GM18867 (cell line): ENCODE results near the gene FTCDNL1.

Experiments used
- ATAC-seq: cut with Tn5 transposase; IDR thresholded peaks from one replicate; pipeline ENCODE4 v1.9.1; 2021; ENCODE audit warnings: mild to moderate bottlenecking, moderate library complexity; ENCODE audit not compliant: unreplicated experiment

FTCDNL1 gene

DNA sequence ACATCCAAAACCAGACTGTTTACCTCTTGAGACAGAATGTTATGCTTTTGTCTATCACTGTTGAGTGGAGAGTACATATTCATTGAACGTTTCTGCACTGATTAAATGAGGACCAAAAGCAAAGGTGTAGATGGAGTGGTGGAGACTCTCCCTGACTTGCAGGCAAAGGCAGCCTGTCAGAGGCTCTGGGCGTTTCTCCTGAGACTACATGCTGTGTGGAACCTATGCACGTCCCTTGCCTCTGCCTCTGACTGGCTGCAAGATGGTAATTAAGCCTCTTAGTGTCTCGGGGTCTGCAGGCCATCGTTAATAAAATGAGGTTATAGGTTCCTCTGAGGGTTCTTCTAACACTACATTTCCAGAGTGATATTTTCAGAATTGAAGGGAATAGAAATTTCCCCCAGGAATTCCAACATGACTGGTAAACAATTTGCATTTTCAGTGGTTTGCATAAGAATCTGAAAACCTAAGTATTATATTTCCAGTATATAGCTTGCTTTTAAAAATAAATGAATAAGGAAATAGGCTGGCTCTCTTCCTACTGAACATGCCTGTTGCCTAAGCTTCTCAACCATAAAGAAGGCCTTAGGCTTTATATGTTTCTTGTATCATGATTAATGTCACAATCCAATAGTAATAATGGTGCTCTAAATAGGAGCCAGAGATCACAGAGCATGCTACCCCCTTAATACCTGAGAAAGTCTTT lies 107.4 kb downstream of the FTCDNL1 start:
- no peak for ATAC-seq

DNA sequence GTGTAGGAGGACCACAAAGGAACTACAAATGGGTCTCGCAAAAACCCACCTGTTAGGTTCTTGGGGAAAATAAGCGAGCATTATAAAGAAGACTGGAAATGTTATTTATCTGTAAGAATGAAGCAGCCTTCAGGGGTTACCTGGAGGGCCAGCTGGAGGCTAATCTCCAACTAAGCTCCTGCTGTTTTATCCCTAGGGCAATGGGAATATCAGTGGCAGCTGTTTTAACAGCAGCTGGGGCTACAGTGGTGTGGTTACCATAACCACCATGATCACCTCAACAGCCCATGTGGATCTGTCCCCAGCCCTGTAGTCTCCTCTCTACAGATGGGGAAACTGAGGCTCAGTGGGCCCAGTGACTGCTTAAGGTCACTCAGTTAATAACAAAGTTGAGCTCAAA lies 108.1 kb downstream of the FTCDNL1 start:
- ATAC-seq = no peak

DNA sequence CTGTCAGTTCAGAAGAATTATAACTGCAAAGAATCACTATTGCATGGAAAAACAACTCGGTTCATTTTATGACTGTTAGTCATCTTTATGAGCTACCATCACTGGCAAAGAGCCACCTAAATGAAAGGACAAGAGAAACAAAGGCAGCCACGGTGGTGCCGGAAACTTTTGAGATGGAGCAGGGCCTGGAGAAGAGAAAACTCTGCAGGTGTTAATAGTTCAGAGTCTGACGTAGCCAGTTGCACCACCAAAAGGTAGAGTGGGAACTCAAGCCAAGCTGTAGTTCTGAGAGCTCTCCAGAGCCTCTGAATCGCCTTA lies 110.9 kb downstream of the FTCDNL1 start:
- peak; percentile 23 for ATAC-seq

DNA sequence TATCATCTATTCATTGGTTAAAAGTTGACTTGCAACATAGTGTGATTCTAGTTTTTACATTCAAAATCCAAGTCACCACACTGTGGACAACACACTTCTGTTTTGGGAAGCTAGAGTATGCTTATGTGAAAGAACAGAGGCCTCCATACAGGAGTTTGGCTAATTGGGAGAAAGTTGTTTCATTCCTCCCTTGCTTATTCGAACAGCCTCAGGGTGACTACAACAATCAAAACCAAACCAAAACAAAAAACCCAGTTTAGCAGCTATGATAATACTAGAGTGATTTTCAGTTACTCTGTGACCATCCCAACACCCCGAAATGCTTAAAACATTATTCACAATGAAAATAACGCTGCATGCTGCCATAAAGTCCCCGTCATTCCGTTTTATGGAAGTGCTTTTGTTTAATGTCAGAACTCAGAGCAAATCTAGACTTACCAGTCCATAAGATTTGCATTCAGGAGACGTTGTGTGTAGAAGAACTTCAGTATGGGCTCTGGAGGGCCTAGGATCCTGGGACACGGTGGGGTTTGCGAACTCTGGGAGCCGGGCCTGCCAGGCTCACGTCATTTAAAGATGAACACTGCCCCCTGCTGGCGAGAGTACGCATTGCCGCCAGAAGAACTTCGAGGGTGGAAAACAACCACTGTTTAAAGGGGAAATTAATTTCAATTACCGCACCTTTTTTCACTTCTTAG lies 111.4 kb downstream of the FTCDNL1 start:
- ATAC-seq = peak; percentile 74

DNA sequence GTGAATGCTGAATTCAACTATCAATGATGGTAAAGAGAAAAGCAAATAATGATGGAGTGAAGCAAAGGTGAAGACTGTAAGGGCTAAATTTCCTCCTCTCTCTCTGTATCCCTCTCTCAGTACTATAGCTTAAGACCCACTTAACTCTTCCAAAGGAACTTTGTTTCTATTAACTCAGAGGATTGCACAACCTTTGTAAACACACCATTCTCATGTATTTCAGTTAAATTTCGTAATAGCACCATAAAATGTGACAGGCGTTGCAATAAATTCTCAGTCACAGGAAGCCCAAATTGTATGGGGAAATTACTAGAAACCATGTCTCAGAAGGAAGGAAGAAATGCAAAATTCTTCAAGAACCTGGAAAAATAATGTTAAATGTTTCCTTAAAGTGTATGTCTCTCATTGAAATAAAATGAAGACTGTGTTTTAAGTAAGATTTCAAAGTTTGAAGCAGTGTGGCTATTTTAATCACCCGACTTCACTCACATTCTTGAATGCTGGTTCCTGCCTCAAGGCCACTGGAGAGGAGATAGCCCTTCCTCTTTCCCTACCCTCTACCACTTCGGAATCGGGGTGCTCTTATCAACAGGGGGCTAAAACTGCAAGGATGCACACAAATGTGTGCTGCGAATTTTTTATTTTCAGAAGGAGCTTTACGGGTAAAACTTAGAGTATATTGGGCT lies 112.1 kb downstream of the FTCDNL1 start:
- ATAC-seq = no peak

DNA sequence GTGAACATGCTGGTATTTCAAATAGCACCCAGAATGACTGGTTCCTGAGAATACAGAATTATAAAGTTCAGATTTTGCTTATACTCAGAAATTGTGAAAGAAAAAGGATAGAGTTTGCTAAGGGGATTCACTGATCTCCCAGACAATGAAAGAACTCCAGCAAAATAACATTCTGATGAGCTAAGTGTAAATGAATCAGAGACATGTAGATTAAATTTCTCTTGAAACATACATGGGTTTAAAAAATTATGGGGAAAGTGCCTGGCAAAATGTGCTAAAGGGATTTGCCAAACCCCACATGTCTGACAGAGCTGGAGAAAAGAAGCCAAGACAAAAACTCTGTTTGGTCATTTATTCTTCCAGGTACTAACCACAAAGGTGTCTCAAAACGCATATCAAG lies 116.3 kb downstream of the FTCDNL1 start:
- ATAC-seq = no peak

DNA sequence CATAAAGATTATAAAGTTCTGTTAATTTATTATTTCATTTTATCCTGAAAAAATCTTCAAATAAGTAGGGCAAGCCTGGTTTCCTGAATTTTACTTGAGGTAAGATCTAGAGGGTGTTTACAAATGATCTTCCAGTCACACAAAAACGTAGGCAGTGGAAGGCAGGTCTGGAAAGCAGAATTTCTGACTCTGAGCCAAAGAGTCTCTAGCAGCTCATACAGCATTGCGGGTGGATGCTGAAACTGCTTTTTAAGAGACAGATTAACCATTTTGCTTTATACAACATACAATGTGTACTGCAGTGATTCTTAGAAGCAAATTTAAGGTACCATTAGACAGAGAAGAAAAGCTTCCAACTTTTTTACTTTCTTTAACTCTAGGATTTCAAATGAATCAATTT lies 117.0 kb downstream of the FTCDNL1 start:
- no peak for ATAC-seq

DNA sequence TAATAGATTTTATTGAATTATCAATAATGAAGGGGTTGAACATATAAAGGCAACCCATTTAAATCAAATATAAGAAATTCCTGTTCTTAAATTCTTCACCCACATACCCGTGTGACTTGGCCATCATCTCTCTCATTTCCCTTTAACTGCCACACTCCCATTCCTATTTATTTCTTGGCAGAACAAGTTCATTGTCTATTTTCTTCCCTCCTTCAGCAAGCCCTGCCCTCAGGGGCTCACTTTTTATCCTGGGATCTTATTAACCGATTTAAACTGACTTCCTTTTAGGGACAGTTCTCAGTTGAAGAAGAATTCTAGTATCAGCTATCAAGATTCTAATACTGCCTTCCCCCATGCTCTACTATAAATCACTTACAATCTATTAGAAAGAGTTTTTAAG lies 123.2 kb downstream of the FTCDNL1 start:
- ATAC-seq = no peak

DNA sequence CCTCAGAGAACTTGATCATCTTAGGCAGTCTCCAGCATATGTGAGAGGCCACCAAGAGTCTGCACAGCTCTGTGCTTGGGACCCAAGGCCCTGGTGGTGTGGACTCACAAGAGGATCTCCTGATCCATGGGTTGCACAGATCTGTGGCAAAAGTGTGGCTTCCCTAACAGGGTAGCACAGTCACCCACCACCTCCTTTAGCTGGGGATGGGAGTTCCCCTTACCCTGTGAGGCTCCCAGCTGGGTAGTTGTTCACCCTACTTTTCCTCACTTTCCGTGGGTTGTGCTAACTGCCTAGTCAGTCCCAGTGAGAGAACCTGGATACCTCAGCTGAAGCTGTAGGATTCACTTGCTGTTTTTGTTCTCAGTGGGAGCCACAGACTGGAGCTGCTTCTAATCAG lies 123.7 kb downstream of the FTCDNL1 start:
- ATAC-seq = no peak

DNA sequence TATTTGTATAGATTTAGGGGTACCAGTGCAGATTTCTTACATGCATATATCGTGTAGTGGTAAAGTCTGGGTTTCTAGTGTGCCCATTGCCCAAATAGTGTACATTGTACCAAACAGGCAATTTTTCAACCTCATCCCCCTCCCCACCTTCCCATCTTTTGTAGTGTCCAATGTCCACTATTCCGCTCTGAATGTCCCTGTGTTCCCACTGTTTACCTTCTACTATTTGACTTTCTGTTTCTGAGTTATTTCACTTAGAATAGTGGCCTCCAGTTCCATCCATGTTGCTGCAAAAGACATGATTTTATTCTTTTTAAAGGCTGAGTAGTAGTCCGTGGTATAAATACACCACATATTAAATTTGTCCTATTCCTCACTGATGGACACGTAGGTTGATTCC lies 132.9 kb downstream of the FTCDNL1 start:
- no peak for ATAC-seq

DNA sequence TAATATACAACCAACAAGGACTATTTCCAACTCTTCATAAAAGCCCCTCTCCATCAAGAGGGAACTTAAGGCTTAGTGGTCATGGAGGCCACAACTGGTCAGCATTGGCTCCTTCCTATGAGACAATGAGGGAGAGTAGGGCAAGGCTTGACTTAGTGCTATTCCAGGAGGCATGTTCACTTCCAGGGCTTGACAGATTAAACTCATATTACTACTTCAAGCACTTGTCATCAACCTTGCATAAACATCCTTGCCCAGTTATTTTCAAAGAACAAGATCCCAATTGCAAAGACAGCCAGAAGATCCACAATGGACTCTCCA lies 133.4 kb downstream of the FTCDNL1 start:
- ATAC-seq = no peak

DNA sequence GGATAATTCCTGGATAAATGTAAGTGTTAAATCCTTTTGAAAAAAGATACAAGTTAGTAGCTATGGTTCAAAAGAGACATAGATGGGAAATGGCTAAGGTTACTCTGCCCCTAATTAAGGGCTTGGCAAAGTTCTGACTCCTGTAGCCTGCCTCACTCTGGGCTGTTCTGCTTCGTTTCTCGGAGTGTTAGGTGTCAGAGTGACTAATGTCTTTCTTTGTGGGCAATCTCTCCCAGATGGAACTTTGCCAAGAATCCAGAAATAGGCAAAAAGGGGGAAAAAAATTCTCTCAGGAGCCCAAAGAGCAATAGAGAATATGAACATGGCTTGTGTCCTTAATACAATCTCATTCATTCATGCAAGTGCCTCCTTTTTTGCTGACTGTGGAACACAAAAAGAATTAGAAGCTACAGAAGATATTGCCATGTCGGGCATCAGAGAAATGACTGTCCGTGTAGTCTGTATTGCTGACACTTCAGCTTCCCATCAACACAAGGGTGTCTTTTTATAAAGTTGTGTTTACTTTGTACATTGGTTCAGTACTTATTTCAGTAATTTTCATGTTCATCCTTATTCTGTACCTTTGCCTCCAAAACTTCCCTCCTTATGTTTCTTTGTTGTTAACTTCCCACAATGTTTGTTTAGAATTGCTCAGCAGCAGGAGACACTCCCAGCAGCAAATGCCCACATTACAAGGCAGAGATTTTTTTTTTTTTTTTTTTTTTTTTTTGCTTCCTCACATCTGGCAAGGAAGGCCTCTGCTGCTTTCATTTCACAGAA lies 134.0 kb downstream of the FTCDNL1 start:
- no peak for ATAC-seq

DNA sequence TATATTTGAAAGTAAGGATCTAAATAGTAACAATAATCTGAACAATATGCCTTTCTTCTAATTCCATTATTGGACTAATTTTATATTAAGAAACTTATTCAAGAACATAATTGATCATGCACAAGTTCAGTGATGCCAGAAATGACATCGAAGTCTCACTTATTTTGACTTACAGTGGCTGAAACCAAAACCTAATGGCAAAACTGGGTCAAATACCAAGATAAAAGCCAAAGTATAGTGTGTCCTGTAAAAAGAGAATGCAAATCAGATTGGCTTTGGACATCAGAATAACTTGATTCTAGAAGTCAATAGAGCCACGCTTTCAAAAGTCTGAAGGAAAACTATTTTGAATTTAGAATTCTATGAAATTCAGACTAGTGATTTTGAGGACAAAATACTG lies 137.2 kb downstream of the FTCDNL1 start:
- ATAC-seq = no peak

DNA sequence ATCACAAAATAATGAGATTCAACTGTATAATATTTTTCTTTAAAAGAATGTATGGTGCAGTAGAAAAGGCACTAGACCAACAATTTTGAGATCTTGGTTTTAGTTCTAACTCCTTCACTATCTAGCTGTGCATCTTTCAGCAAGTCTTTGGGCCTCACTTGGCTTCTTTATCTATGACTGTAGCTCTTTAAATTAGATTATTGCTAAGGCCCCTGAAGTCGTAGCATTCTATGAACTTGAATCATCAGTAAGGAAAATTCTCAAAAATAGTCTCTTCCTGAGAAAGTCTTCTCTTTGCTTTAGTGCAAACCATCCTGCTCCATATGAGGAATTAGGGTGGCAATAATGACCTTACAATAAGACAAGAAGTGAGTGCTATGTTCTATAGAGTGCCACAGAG lies 140.4 kb downstream of the FTCDNL1 start:
- ATAC-seq = no peak
